Activated naive CD4-positive, alpha-beta T cell treated with anti-CD3 and anti-CD28 coated beads, Interleukin-2, amount 50 U/mL, for 16 hours (primary cell): ENCODE results near the gene MYCBP2.
A peak's percentile ranks its signal among the peaks of the same experiment; 100 is the strongest.
"Not testable (repeated sequence)": the region's sequence is repeated elsewhere in the genome, so short reads cannot be mapped to it uniquely, and the experiment has no call there.

ENCODE experiments used
- DNase-seq: peaks from one replicate; pipeline ENCODE4 v3.0.0-alpha.2; 2020

The MYCBP2 gene

GRCh38 chr13:77326905-77327604 is at the start of gene MYCBP2:
Gene MYCBP2 (minus strand): TSS chr13:77327094. CDS start chr13:77326775, 319 bp downstream.
- DNase-seq, result peak; percentile 96

DNA sequence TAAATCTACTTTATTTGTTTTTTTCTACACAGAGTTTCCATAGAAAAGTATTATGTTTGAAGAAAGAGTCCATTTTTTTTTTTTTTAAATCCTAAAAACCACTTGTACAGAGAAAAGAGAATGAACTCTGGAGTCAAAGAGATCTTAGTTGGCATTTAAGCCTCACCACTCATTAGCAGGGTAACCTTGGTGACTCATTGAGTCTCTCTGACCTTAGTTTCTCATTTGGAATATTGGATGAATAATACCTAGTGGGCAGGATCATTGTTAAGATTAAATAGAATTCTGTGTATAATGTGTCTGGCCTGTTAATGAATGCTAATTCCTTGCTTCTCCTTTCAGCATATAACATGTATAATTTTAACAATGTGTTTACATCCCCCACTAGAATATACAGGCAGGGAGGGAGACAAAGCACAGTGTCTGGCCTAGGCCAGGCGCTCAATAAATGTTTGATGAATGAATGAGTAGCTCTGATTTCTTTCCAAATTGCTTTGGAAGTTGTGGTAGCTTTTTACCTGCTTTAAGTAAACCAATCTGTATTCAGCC is 48.7 kb upstream of the MYCBP2 start:
- no peak for DNase-seq

GRCh38 chr13:77374786-77375185 is 47.9 kb upstream of the MYCBP2 start:
- no peak for DNase-seq

DNA sequence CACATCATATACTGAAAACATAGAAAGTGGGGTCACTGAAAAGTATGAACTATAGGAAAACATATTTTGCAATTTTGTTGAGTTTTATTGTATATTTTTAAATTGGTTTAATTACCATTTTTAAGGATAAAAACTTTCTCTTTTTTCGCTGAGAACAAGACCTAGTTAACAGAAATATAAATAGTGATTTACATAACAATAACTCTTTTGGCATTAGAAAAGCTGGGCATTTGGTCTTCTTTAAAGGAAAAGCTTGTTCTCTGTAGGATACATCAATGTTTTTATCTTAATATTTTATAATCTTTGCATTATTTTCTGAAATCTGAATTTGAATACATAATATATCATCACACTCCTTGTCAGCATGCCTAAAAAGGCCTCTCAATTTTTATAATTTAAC is 47.4 kb upstream of the MYCBP2 start:
- DNase-seq, result no peak

- DNase-seq, result no peak
Observed at GRCh38 chr13:77373502-77373901, 46.6 kb upstream of the MYCBP2 start.

- DNase-seq, result no peak
Observed at GRCh38 chr13:77372275-77372674, 45.4 kb upstream of the MYCBP2 start.

DNA sequence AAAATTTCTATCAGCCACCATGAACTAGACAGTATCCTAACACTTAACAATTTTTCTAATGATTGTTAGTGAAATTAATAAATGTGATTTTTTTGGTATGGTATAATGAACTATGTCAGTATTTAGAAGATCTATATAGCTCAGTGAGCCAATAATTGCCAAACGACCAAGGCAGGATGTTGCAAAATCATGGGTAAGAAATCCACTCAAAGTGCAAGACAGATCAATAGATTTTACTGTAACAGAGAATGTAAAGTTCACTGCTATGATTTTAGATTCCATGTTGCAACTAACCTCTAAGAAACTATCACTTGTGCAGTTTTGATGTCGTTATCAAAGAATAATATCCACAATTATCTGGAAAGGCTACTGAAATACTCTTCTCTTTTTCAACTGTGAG is 44.0 kb upstream of the MYCBP2 start:
- DNase-seq, result no peak

DNA sequence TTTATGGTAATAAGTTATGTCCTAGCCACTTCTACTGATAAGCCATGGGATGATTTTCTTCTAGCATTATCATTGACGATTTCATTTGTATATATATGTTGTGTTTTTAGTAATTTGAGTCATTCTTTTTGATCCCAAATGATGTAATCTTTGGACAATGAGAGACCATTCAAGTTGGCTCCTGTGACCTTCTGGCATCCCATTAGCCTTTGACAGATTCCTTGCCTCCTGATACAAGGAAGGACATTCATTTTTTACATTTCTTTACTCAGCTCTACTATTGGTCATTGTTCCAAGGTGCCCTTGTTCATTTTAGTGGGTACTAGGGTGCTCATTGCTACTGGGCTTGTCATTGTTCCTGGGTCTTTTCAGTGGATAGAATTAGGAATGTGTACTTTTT is 35.3 kb upstream of the MYCBP2 start:
- no peak for DNase-seq

DNA sequence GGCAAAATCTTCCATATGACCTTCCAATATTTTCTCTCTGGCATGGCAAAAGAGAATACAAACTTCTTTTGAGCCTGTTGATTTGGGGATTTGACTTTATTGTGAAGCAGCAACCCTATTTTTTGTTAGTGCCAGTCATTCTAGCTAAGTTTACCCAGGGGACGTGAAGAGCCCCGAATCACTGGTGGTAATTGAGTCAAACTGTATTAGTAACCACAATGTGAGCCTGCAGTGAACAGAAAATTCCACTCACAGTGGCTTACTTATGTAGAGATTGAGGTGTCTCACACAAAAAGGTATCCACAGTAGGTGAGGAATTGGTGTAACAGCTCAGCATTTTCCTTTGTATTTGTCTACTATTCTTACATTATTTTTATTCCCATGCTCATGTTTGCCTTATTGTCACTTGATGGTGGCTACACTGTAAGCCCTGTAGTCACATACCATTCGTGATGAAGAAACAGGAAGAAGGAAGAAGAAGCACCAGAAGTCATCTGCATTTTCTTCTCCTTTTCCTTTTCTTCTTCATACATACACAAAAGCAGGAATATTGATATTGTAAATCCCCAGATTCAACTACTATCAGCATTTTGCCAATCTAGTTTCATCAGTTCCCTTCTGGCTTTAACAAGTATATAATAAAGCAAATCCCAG is 33.3 kb upstream of the MYCBP2 start:
- no peak for DNase-seq

GRCh38 chr13:77359171-77359570 is 32.3 kb upstream of the MYCBP2 start:
- no peak for DNase-seq

DNA sequence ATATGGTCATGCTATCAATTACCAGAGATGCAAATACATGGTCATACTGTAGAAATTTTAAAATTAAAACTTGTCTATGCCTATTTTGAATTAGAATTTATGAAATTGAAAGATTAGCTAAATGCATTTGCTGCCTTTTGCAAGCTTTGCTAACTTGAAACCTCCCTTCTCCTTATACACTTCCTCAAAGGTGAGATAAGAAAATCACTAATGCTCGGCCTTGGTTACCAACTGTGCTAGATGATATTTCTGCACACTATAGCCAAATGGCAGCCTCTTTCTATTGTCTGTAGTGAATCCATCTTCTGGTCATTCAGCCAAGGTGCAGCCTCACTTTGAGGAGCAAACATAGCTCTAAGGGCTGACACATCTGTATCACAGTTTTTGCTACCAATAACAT is 31.1 kb upstream of the MYCBP2 start:
- DNase-seq, result no peak

- DNase-seq, result no peak
Observed at GRCh38 chr13:77356155-77356554, 29.3 kb upstream of the MYCBP2 start.

- no peak for DNase-seq
Observed at GRCh38 chr13:77353995-77354394, 27.1 kb upstream of the MYCBP2 start.

DNA sequence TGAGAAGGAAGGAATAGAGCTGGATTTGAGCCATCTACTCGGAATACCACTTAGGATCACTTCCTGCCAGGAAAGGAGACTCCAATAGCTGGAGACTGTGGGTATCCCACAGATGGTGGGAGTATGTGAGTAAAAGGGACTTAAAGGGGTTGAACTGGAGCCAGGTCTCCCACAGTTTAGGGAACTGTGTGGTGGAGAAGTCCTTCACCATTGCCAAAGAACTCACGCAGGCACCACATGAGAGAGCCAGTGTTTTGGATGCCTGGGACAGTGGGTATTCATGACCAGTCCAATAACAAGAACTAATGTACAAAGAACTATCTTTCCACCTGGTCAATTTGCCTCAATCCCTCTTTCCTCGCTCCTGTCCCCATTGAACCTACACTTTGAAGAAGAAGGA is 24.4 kb upstream of the MYCBP2 start:
- no peak for DNase-seq

GRCh38 chr13:77350811-77351210 is 23.9 kb upstream of the MYCBP2 start:
- no peak for DNase-seq

DNA sequence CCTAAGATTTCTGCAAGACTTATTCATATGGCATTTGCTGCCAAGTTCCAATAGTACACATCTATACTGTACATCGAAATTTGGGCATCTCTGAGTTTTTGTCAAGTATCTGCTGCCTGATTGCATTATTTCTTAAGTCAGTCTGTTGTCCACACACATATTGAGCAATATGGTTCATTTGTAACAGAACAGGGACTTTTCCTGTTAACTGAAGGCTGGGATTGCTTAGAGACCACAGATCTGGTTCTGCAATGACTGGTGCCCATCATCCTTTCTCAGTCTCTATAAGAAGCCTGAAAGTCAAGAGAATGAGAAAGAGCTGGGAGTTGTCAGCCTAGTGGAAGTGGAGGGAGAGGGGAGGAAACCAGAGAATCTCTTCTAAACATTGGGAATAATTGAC is 22.5 kb upstream of the MYCBP2 start:
- no peak for DNase-seq

- DNase-seq, result not testable (repeated sequence)
Observed at GRCh38 chr13:77347351-77347750, 20.5 kb upstream of the MYCBP2 start.

DNA sequence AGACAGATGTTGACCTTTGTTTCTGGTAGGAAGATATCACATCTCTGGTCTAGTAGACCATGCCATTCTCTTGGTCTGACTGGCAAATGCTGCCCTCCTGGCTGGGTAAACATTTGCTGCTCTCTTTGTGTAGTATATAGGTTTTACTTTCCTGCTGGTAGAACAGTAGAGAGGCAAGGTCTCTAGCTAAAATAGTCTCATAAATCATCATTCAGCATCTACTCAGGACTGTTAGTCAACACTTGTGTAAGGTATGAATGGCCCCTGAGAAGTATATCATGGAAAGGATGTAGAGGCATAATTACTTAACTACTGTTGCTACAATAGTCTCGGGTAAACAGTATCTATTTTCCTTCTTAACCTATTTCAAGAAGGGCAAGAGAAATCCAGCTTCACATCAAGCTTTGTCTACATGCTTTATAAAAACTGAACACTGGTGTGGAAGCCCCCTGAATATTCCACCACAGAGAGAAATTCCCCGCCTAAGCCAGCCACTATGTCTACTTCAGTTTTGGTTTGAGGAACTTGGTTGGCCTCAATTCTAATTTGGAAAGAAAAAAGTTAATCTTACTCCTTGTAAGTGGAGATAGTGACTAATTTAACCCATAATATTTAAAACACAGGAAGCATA is 18.4 kb upstream of the MYCBP2 start:
- no peak for DNase-seq

DNA sequence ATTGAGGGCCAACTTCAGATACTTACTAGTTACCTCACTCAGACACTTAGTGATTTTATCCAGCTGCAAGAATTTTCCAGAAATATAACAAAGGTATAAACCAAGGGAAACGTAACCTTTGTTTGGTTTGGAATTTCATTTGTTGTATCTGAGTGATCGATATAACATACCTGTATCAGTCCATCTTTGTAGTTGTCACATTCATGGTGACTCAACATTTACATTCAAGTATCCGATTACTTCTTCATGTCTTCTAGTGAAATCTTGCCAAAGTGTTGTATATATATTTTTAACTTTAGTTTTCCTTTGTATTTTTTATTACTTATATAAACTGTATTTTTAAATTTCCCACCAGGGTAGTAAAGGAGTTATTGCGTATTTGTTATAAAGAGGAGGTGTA is 16.9 kb upstream of the MYCBP2 start:
- no peak for DNase-seq

GRCh38 chr13:77339408-77339807 is 12.5 kb upstream of the MYCBP2 start:
- no peak for DNase-seq

- no peak for DNase-seq
Observed at GRCh38 chr13:77338961-77339401, 12.1 kb upstream of the MYCBP2 start.

DNA sequence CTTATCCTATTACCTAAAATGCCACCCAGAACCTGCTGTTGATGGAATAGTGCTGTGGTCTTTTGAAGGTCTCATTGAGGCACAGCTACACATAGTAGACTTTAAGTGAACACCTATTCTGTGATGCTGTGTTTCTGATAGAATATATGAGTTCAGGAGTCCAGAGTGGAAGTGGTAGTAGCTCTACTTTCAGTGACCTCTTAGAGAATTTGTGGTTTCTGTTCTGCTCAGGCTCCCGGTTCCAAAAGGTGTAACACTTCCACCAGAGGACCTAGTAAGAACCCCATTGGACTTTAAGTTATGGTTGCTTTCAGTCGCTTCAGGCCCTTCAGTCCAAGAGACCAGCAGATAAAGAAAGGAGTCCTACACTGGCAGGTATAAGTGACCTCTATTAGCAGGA is 11.4 kb upstream of the MYCBP2 start:
- no peak for DNase-seq

DNA sequence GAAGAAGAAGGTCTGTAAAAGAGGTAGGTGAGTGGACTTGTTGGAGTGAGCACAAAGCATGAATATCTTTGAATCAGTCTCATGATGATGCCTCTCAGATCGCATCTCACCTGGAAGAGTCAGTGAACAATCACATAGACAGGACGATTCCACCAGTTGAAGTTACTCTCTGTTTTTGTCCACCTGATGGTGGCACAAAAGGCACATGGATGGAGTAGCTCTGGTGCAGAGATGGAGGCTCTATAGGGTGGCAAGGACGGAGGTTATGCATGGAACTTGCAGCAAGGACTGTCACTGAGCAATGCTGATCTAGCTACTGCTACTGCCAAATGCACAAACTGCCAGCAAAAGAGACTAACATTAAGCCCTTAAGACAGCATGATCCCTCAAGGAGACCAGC is 10.3 kb upstream of the MYCBP2 start:
- DNase-seq, result no peak

- no peak for DNase-seq
Observed at GRCh38 chr13:77335543-77335942, 8.6 kb upstream of the MYCBP2 start.
